ENCODE data around the gene ZNF618.

DNA sequence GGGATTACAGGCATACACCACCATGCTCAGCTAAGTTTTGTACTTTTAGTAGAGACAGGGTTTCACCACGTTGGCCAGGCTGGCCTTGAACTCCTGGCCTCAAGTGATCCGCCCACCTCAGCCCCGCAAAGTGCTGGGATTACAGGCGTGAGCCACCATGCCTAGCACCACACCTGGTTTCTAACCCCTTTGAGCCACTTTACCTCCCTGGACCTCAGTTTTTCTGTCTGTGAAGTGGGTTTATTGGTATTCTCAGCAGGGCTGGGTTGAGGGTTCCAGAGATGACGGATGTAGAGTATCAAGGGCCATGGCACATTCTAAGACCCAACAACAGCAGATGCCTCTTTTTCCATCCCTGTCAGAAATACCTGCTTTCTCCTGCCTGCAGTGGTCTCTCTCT lies 163.4 kb downstream of the ZNF618 start:
- TF ChIP-seq EZH2 (IDR thresholded peaks at IDR 0.05; ENCODE audit: borderline replicate concordance, low read depth, low read length, poor library complexity, severe bottlenecking) = no peak
- TF ChIP-seq, protein P1, sequence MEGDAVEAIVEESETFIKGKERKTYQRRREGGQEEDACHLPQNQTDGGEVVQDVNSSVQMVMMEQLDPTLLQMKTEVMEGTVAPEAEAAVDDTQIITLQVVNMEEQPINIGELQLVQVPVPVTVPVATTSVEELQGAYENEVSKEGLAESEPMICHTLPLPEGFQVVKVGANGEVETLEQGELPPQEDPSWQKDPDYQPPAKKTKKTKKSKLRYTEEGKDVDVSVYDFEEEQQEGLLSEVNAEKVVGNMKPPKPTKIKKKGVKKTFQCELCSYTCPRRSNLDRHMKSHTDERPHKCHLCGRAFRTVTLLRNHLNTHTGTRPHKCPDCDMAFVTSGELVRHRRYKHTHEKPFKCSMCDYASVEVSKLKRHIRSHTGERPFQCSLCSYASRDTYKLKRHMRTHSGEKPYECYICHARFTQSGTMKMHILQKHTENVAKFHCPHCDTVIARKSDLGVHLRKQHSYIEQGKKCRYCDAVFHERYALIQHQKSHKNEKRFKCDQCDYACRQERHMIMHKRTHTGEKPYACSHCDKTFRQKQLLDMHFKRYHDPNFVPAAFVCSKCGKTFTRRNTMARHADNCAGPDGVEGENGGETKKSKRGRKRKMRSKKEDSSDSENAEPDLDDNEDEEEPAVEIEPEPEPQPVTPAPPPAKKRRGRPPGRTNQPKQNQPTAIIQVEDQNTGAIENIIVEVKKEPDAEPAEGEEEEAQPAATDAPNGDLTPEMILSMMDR (conservative IDR thresholded peaks at IDR 0.05; ENCODE audit: low read depth, low read length) = no peak

Data from A673 (cell line).